Spleen (tissue), 13 donors: Measurements from ENCODE around the gene SP8. TPM values are rescaled to one million over a fixed set of nuclear protein-coding genes. Genes with fewer than 3 reads are reported as not detected.
"Not testable (repeated sequence)": the region's sequence is repeated elsewhere in the genome, so short reads cannot be mapped to it uniquely, and the experiment has no call there.

ENCODE experiments used
- DNase-seq: peaks from one replicate; pipeline ENCODE4 v3.0.0-alpha.2; 2020
- H3K27ac ChIP-seq, 8 donors: fragments of 200-600 bp; sonication (generic) in 7 of 8; 1 replicate in 4 of 8; 2 replicates in 4 of 8; pipeline versions ENCODE4 v1.5.0 to v1.8.0; 2016 to 2021; ENCODE audit warnings: inconsistent platforms in 4 of 8, mild to moderate bottlenecking in 4 of 8, moderate library complexity in 1 of 8
- H3K27me3 ChIP-seq, 7 donors: fragments of 200-600 bp; sonication (generic) in 6 of 7; replicated peaks in 1 of 7; 1 replicate in 4 of 7; 2 replicates in 3 of 7; pipeline versions ENCODE4 v1.5.0 to v1.8.0; 2016 to 2021; ENCODE audit warnings: inconsistent platforms in 3 of 7, mild to moderate bottlenecking in 1 of 7
- H3K36me3 ChIP-seq, 6 donors: fragments of 200-600 bp; sonication (generic) in 5 of 6; 1 replicate in 4 of 6; 2 replicates in 2 of 6; pipeline versions ENCODE4 v1.5.0 to v1.8.0; 2016 to 2021; ENCODE audit warnings: inconsistent platforms in 2 of 6
- H3K4me1 ChIP-seq, 6 donors: fragments of 200-600 bp; sonication (generic) in 5 of 6; 1 replicate in 3 of 6; 2 replicates in 3 of 6; pipeline versions ENCODE4 v1.5.0 to v1.8.0; 2016 to 2021; ENCODE audit warnings: inconsistent platforms in 3 of 6
- H3K4me3 ChIP-seq, 8 donors: fragments of 200-600 bp; sonication (generic) in 7 of 8; 1 replicate in 4 of 8; 2 replicates in 4 of 8; pipeline versions ENCODE4 v1.5.0 to v1.8.0; 2016 to 2021; ENCODE audit warnings: inconsistent platforms in 4 of 8, mild to moderate bottlenecking in 4 of 8, moderate library complexity in 2 of 8
- H3K9me3 ChIP-seq, 8 donors: fragments of 200-600 bp; sonication (generic) in 7 of 8; 1 replicate in 4 of 8; 2 replicates in 4 of 8; pipeline versions ENCODE4 v1.5.0 to v1.8.0; 2016 to 2021; ENCODE audit warnings: inconsistent platforms in 4 of 8
- CTCF ChIP-seq, 11 experiments: fragments of 200-600 bp in 7 of 11; fragments of 450-650 bp in 4 of 11; sonication (generic) in 4 of 11; IDR thresholded peaks in 8 of 11; conservative IDR thresholded peaks in 3 of 11; 1 replicate in 7 of 11; 2 replicates in 4 of 11; pipeline versions ENCODE4 v1.4.0 to v1.8.0; 2016 to 2021; ENCODE audit warnings: antibody characterized with exemption in 11 of 11, inconsistent platforms in 4 of 11, mild to moderate bottlenecking in 1 of 11
- POLR2A ChIP-seq, 3 donors: fragments of 450-650 bp; IDR thresholded peaks; one replicate each; pipeline ENCODE4 v1.5.1; 2017; ENCODE audit warnings: antibody characterized with exemption in 3 of 3, mild to moderate bottlenecking in 1 of 3
- POLR2AphosphoS5 ChIP-seq, 3 donors: sonication (generic); formaldehyde crosslinking; IDR thresholded peaks; one replicate each; pipeline ENCODE4 v1.5.1; 2017; ENCODE audit warnings: antibody characterized with exemption in 3 of 3
- WGBS, 5 donors: extraction: QIAGEN DNeasy Blood & Tissue Kit in 3 of 5; methylation state at CpG; one replicate each; pipeline versions ENCODE4 v1.1.5 to v1.1.7; 2013 to 2018; 5-methylcytosine and 5-hydroxymethylcytosine counted together
- intact Hi-C: fragments of 100-400 bp; cut with DNase I; formaldehyde crosslinking; loops from one replicate; pipeline ENCODE4 v1.15.0; 2023; ENCODE audit warnings: low total_unique reads
- long read RNA-seq, 2 donors: transcript quantifications; one replicate each; lab custom pipeline, GENCODE V29; 2026
- polyA plus RNA-seq, 3 donors: library from polyadenylated mRNA; stranded (reverse); fragments of 200-250 nt; gene quantifications; one replicate each; pipeline ENCODE4 v1.2.1, GENCODE V29; 2013
- total RNA-seq, 7 donors: library from RNA; depleted of rRNA in 3 of 7; stranded (reverse); fragments of >200 nt in 3 of 7; fragmentation: NEBNext Ultra II Directional in 4 of 7; extraction: Animal tissue kit (Norgen Biotek cat#: 25700) in 4 of 7; gene quantifications; one replicate each; pipeline versions ENCODE4 v1.1.0 to v1.2.1, GENCODE V29; 2016 to 2021
- donor health status: healthy with polysubstance abuse.
- donor health status: DM: no; HTN: no; CAD: no; lungs with moderate emphysema.
- donor health status: DM: no; HTN: no; CAD: no.
- donor health status: Bipolar disorder and iron deficiency.
- donor health status: healthy.
- donor health status: DM: no; HTN: no; CAD: no.
- donor health status: DM: yes; HTN: yes; CAD: no.

Gene SP8
- total RNA-seq (not detected), polyA plus RNA-seq (not detected)
- long read RNA-seq, donor 1 = 0 reads
- long read RNA-seq, donor 2 = 0 reads

- TF ChIP-seq POLR2AphosphoS5 (IDR thresholded peaks at IDR 0.05) (no peak), POLR2A (IDR thresholded peaks at IDR 0.05) (no peak), CTCF (IDR thresholded peaks at IDR 0.05 in 8 of 11, conservative IDR thresholded peaks at IDR 0.05 in 3 of 11) (no peak)
- intact Hi-C loops = no loop called here
- DNase-seq = no peak
- WGBS, 5 donors = 4 to 7% (median 6%) methylated on average over 48 to 50 of the region's 50 CpGs
- peaks cover 23 to 100% (median 99%) of the 10 kb centered on the region in 7 donors for H3K27me3 ChIP-seq
- no peaks in the 10 kb centered on the region for H3K36me3 ChIP-seq
- peaks cover 0 to 18% (median 0%) of the 10 kb centered on the region in 8 donors for H3K9me3 ChIP-seq
- H3K4me3 ChIP-seq = peak within 1 kb of the TSS in 7 of 8 donors; percentile 5 to 59 (median 22)
- H3K27ac ChIP-seq = no peak within 1 kb of the TSS
- peaks cover 7 to 50% (median 40%) of the 10 kb centered on the region in 6 donors for H3K4me1 ChIP-seq
Observed at GRCh38 chr7:20786779-20787659, at the start of gene SP8. Gene SP8, minus strand, starts transcription at chr7:20786886. Its CDS starts 88 bp downstream, at chr7:20786798.

GRCh38 chr7:20836424-20836823 is 49.7 kb upstream of the SP8 start:
- H3K27me3 ChIP-seq, H3K9me3 ChIP-seq, H3K4me3 ChIP-seq, H3K4me1 ChIP-seq, DNase-seq, H3K27ac ChIP-seq, intact Hi-C loops, H3K36me3 ChIP-seq: not testable (repeated sequence)
- WGBS, 5 donors = 19 to 45% (median 34%) methylated on average over 2 of the region's 2 CpGs

GRCh38 chr7:20835111-20835750 is 48.5 kb upstream of the SP8 start:
- intact Hi-C loops = no loop called here
- H3K9me3 ChIP-seq = peaks cover 0 to 4% (median 0%) of the 10 kb centered on the region in 8 donors
- H3K27ac ChIP-seq = no peak overlapping the region
- WGBS, 5 donors = 78 to 90% (median 83%) methylated on average over 15 of the region's 15 CpGs
- no peaks in the 10 kb centered on the region for H3K4me1 ChIP-seq
- TF ChIP-seq POLR2AphosphoS5 (IDR thresholded peaks at IDR 0.05) (no peak), CTCF (IDR thresholded peaks at IDR 0.05 in 8 of 11, conservative IDR thresholded peaks at IDR 0.05 in 3 of 11) (no peak), POLR2A (IDR thresholded peaks at IDR 0.05) (no peak)
- H3K27me3 ChIP-seq = peaks cover 0 to 11% (median 0%) of the 10 kb centered on the region in 7 donors
- no peak for DNase-seq
- H3K4me3 ChIP-seq = no peak overlapping the region
- no peaks in the 10 kb centered on the region for H3K36me3 ChIP-seq

GRCh38 chr7:20834656-20835055 is 48.0 kb upstream of the SP8 start:
- intact Hi-C loops = no loop called here
- Histone ChIP-seq H3K36me3 (no peaks in the 10 kb centered on the region), H3K9me3 (peaks cover 0 to 4% (median 0%) of the 10 kb centered on the region in 8 donors), H3K4me1 (no peaks in the 10 kb centered on the region), H3K4me3 (no peak overlapping the region), H3K27ac (no peak overlapping the region), H3K27me3 (peaks cover 0 to 11% (median 0%) of the 10 kb centered on the region in 7 donors)
- TF ChIP-seq CTCF (IDR thresholded peaks at IDR 0.05 in 8 of 11, conservative IDR thresholded peaks at IDR 0.05 in 3 of 11) (no peak), POLR2A (IDR thresholded peaks at IDR 0.05) (no peak), POLR2AphosphoS5 (IDR thresholded peaks at IDR 0.05) (no peak)
- no peak for DNase-seq
